Activated CD8-positive, alpha-beta memory T cell treated with anti-CD3 and anti-CD28 coated beads for 36 hours (primary cell): Measurements from ENCODE around the gene FRG2B. TPM values are rescaled to one million over a fixed set of nuclear protein-coding genes. Genes with fewer than 3 reads are reported as not detected.
"Not testable (repeated sequence)": the region's sequence is repeated elsewhere in the genome, so short reads cannot be mapped to it uniquely, and the experiment has no call there.

Experiments used
- CTCF ChIA-PET: fragments of 350-600 bp; sonication (Branson Sonifier 250); formaldehyde crosslinking; loops from one replicate; lab custom pipeline; 2021; ENCODE audit warnings: antibody characterized with exemption; lab: Charles Lee
- POLR2A ChIA-PET: fragments of 350-600 bp; sonication (Branson Sonifier 250); formaldehyde crosslinking; loops from one replicate; lab custom pipeline; 2021; ENCODE audit warnings: antibody characterized with exemption; lab: Charles Lee
- total RNA-seq, 2 experiments: library from RNA; stranded (reverse); gene quantifications; one replicate each; pipeline ENCODE4 v1.2.3, GENCODE V29; 2021

FRG2B gene
- total RNA-seq: not detected

- CTCF ChIA-PET: not testable (repeated sequence)
Measured at GRCh38 chr10:133626695-133627094, at the start of gene FRG2B. Gene FRG2B (minus strand): TSS chr10:133626795. CDS start chr10:133626742, 53 bp downstream.

GRCh38 chr10:133667446-133667845 is 40.9 kb upstream of the FRG2B start:
- POLR2A ChIA-PET, CTCF ChIA-PET: not testable (repeated sequence)

More at GRCh38 chr10:133626695-133627094, at the start of gene FRG2B:
- POLR2A ChIA-PET: not testable (repeated sequence)

- CTCF ChIA-PET, POLR2A ChIA-PET: not testable (repeated sequence)
Measured at GRCh38 chr10:133663544-133664160, 37.1 kb upstream of the FRG2B start.

GRCh38 chr10:133661122-133661521 is 34.5 kb upstream of the FRG2B start:
- CTCF ChIA-PET: not testable (repeated sequence)

GRCh38 chr10:133660516-133660915 is 33.9 kb upstream of the FRG2B start:
- CTCF ChIA-PET, POLR2A ChIA-PET: not testable (repeated sequence)

More at GRCh38 chr10:133661122-133661521, 34.5 kb upstream of the FRG2B start:
- POLR2A ChIA-PET: not testable (repeated sequence)

GRCh38 chr10:133657276-133657675 is 30.7 kb upstream of the FRG2B start:
- POLR2A ChIA-PET, CTCF ChIA-PET: not testable (repeated sequence)

- CTCF ChIA-PET, POLR2A ChIA-PET: not testable (repeated sequence)
Measured at GRCh38 chr10:133648872-133649455, 22.4 kb upstream of the FRG2B start.

GRCh38 chr10:133647075-133647748 is 20.6 kb upstream of the FRG2B start:
- CTCF ChIA-PET, POLR2A ChIA-PET: not testable (repeated sequence)

GRCh38 chr10:133637846-133638235 is 11.2 kb upstream of the FRG2B start:
- CTCF ChIA-PET, POLR2A ChIA-PET: not testable (repeated sequence)

- POLR2A ChIA-PET, CTCF ChIA-PET: not testable (repeated sequence)
Measured at GRCh38 chr10:133637202-133637845, 10.7 kb upstream of the FRG2B start.

GRCh38 chr10:133630723-133631249 is 4.2 kb upstream of the FRG2B start:
- CTCF ChIA-PET, POLR2A ChIA-PET: not testable (repeated sequence)

GRCh38 chr10:133622544-133622943 is 4.1 kb downstream of the FRG2B start:
- POLR2A ChIA-PET, CTCF ChIA-PET: not testable (repeated sequence)

GRCh38 chr10:133618851-133619250 is 7.7 kb downstream of the FRG2B start:
- ChIA-PET POLR2A (no interaction called here), CTCF (no interaction called here)

- POLR2A ChIA-PET: no interaction called here
- CTCF ChIA-PET: no interaction called here
Measured at GRCh38 chr10:133617196-133617595, 9.4 kb downstream of the FRG2B start.

- ChIA-PET CTCF (no interaction called here), POLR2A (no interaction called here)
Measured at GRCh38 chr10:133616371-133617130, 10.0 kb downstream of the FRG2B start.

GRCh38 chr10:133614830-133615580 is 11.6 kb downstream of the FRG2B start:
- POLR2A ChIA-PET: no interaction called here
- CTCF ChIA-PET: no interaction called here

- ChIA-PET POLR2A (no interaction called here), CTCF (interaction anchor here (0.8 kb wide), 1 partner anchor 14 kb away, joined by 3 read pairs; no protein-coding TSS in a partner anchor)
Measured at GRCh38 chr10:133613699-133614098, 12.9 kb downstream of the FRG2B start.

- ChIA-PET POLR2A (no interaction called here), CTCF (no interaction called here)
Measured at GRCh38 chr10:133611079-133611478, 15.5 kb downstream of the FRG2B start.

GRCh38 chr10:133608855-133609254 is 17.7 kb downstream of the FRG2B start:
- CTCF ChIA-PET: interaction anchor here (1.0 kb wide), 1 partner anchor 167 kb away, joined by 3 read pairs; no protein-coding TSS in a partner anchor
- POLR2A ChIA-PET: no interaction called here
